Measurements from ENCODE around the gene ZFP62.

ZFP62 gene

DNA sequence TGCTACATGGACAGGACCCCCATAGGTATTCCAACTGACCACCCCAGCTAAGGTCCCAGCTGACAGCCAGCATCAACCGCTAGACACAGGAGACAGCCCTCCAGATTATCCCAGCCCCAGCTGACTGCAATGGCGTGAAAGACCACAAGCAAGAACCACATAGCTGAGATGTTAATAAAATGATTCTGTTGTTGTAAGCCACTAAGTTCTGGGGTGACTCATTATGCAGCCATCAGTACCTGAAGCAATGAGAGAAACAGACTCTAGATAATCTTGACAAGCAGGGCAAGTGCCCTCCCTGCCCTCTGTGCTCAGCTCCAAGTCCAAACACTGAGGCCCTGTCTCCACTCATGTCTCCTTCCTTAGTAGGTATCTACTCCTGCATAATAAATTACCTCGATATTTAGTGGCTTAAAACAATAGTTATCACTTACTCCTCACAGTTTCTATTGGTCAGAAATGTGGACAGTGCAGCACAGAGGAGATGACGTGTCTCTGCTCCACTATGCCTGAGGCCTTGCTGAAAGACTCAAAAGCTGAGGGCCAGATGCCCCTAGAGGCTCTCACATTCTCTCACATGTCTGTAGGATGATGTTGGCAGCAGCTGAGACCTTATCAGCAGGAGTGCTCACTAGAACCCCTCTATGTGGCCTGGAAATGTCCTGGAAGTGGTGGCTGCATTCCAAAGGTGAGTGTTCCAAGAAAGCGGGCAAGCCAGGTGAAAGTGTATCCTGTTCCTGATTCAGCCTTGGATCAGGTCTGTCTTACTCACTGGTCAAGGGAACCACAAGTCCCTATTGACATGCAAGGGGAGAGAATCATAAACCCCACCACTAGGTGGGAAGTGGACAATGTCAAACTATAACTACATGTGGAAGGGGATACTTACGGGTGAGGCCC lies 60.9 kb downstream of the ZFP62 start:
- no peak overlapping the region for H3K9ac ChIP-seq (ENCODE audit: low read length)

GRCh38 chr5:180799194-180799593 lies 61.9 kb downstream of the ZFP62 start:
- Histone ChIP-seq H3K9ac (ENCODE audit: low read length) (no peak overlapping the region), H3K27me3 (ENCODE audit: control insufficient read depth, insufficient read depth, low read length) (no peaks in the 10 kb centered on the region), H3K4me3 (ENCODE audit: low read length) (peak overlapping the region; percentile 9), H3K36me3 (ENCODE audit: control insufficient read depth, insufficient read depth, low read length) (peaks cover 9% of the 10 kb centered on the region), H3K27ac (ENCODE audit: low read depth, low read length) (no peak overlapping the region), H3K4me1 (ENCODE audit: control insufficient read depth, insufficient read depth, low read length) (peaks cover 20% of the 10 kb centered on the region)

More for the DNA sequence above, 60.9 kb downstream of the ZFP62 start:
- H3K36me3 ChIP-seq (ENCODE audit: control insufficient read depth, insufficient read depth, low read length) = peaks cover 9% of the 10 kb centered on the region
- H3K27ac ChIP-seq (ENCODE audit: low read depth, low read length) = no peak overlapping the region
- no peak overlapping the region for H3K4me3 ChIP-seq (ENCODE audit: low read length)
- no peaks in the 10 kb centered on the region for H3K27me3 ChIP-seq (ENCODE audit: control insufficient read depth, insufficient read depth, low read length)
- peaks cover 22% of the 10 kb centered on the region for H3K4me1 ChIP-seq (ENCODE audit: control insufficient read depth, insufficient read depth, low read length)

GRCh38 chr5:180798193-180798592 lies 62.9 kb downstream of the ZFP62 start:
- Histone ChIP-seq H3K4me3 (ENCODE audit: low read length) (no peak overlapping the region), H3K27ac (ENCODE audit: low read depth, low read length) (no peak overlapping the region), H3K27me3 (ENCODE audit: control insufficient read depth, insufficient read depth, low read length) (no peaks in the 10 kb centered on the region), H3K4me1 (ENCODE audit: control insufficient read depth, insufficient read depth, low read length) (peaks cover 13% of the 10 kb centered on the region), H3K9ac (ENCODE audit: low read length) (no peak overlapping the region), H3K36me3 (ENCODE audit: control insufficient read depth, insufficient read depth, low read length) (peaks cover 9% of the 10 kb centered on the region)

Data from rectal smooth muscle tissue (tissue), 1 donor.